Putamen (tissue), 1 donor: ENCODE results near the gene TTC1.
"Not testable (repeated sequence)": the region's sequence is repeated elsewhere in the genome, so short reads cannot be mapped to it uniquely, and the experiment has no call there.

ENCODE experiments used
- DNase-seq: peaks from one replicate; pipeline ENCODE4 v3.0.0-alpha.2; 2016; ENCODE audit warnings: low spot score

The TTC1 gene

GRCh38 chr5:159995907-159996306, 13.0 kb upstream of the TTC1 start:
- DNase-seq = no peak

GRCh38 chr5:160001457-160001856, 7.5 kb upstream of the TTC1 start:
- DNase-seq = no peak

- DNase-seq = no peak
Measured at GRCh38 chr5:160007514-160007913, 1.4 kb upstream of the TTC1 start.

GRCh38 chr5:160008529-160008876, 436 bp upstream of the TTC1 start:
- DNase-seq = peak; percentile 5

- no peak for DNase-seq
Measured at GRCh38 chr5:160009591-160009989, 651 bp downstream of the TTC1 start.

- DNase-seq = no peak
Measured at GRCh38 chr5:160011471-160011870, 2.5 kb downstream of the TTC1 start.

GRCh38 chr5:160014197-160014596, 5.3 kb downstream of the TTC1 start:
- DNase-seq = not testable (repeated sequence)

GRCh38 chr5:160018945-160019625, 10.1 kb downstream of the TTC1 start:
- DNase-seq = no peak

GRCh38 chr5:160020266-160020770, 11.4 kb downstream of the TTC1 start:
- DNase-seq = no peak

- no peak for DNase-seq
Measured at GRCh38 chr5:160020964-160021363, 12.0 kb downstream of the TTC1 start.

GRCh38 chr5:160021831-160022446, 13.0 kb downstream of the TTC1 start:
- peak; percentile 66 for DNase-seq

- DNase-seq = no peak
Measured at GRCh38 chr5:160023007-160023907, 14.3 kb downstream of the TTC1 start.

GRCh38 chr5:160023908-160024630, 15.1 kb downstream of the TTC1 start:
- DNase-seq = no peak

GRCh38 chr5:160029004-160029403, 20.1 kb downstream of the TTC1 start:
- no peak for DNase-seq

- no peak for DNase-seq
Measured at GRCh38 chr5:160029540-160030139, 20.7 kb downstream of the TTC1 start.

GRCh38 chr5:160030631-160031377, 21.9 kb downstream of the TTC1 start:
- peak; percentile 38 for DNase-seq

- DNase-seq = no peak
Measured at GRCh38 chr5:160033546-160034252, 24.8 kb downstream of the TTC1 start.

GRCh38 chr5:160036243-160036642, 27.3 kb downstream of the TTC1 start:
- DNase-seq = no peak

- DNase-seq = peak; percentile 25
Measured at GRCh38 chr5:160036884-160037283, 27.9 kb downstream of the TTC1 start.

- DNase-seq = no peak
Measured at GRCh38 chr5:160039810-160040470, 31.0 kb downstream of the TTC1 start.
